ENCODE data around the gene OTULIN.

Gene OTULIN

GRCh38 chr5:14664270-14665100 lies at the start of gene OTULIN:
OTULIN (plus strand) TSS chr5:14664718; CDS start chr5:14664826, 108 bp downstream.
- no peak for TF ChIP-seq CTCF (IDR thresholded peaks at IDR 0.05; ENCODE audit: insufficient read depth, missing control alignments)

DNA sequence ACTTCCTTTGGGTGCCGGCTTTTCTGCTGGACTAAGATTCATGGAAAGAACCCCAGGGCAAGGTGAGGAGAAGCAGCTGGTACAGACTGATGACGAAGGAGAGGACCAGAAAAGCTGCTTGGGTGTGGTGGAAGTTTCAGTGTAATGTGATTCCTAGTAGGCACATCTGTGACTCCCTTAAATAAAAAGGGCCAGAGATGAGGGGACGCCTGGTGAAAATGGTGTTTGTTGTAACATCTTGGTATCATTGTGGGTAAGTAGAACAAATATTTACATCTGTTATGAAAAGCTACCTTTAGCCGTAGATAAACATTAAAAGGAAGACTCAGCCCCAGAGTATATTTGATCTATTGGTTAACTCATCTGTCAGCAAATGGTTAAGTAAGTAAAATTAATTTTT lies 49.2 kb upstream of the OTULIN start:
- no peak for TF ChIP-seq CTCF (IDR thresholded peaks at IDR 0.05; ENCODE audit: insufficient read depth, missing control alignments)
- no peak for FAIRE-seq
- DNase-seq (ENCODE audit: insufficient read length, low spot score) = no peak

More at GRCh38 chr5:14664270-14665100, at the start of gene OTULIN:
- FAIRE-seq (no peak), DNase-seq (ENCODE audit: insufficient read length, low spot score) (peak; percentile 81)

DNA sequence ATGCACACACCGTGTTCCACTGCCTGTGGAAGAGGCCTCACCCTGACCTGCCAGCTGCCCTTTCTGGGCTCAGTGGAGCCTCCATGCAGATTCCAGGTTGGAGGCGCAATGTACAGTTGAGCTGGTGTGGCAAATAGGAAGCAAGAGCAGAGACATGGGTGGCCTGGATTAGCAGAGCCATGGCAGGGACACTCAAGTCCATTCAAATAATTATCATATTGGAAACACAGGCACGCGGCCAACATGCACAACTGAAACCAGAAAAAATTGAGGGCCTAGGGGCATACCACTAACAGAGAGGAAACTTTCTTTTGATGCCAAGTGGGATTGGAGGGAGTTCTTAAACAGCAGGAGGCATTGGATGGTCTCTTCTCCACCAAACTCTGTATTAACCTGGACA lies 47.1 kb upstream of the OTULIN start:
- FAIRE-seq (no peak), DNase-seq (ENCODE audit: insufficient read length, low spot score) (no peak)
- TF ChIP-seq CTCF (IDR thresholded peaks at IDR 0.05; ENCODE audit: insufficient read depth, missing control alignments) = no peak

DNA sequence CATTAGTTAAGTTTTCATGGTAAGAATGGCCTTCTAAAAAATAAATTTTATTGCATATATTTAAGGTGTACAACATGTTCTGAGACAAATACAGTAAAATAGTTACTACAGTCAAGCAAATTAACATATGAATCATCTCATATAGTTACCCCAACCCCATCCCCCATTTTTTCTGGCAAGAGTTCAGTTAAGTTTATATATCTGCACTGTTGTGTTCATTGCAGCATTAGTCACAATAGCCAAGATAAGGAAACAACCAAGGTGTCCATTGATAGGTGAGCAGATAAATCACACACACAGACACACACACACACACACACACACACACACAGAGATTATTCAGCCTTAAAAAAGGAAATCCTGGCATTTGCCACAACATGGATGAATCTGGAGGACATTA lies 37.2 kb upstream of the OTULIN start:
- no peak for TF ChIP-seq CTCF (IDR thresholded peaks at IDR 0.05; ENCODE audit: insufficient read depth, missing control alignments)
- FAIRE-seq = no peak
- no peak for DNase-seq (ENCODE audit: insufficient read length, low spot score)

DNA sequence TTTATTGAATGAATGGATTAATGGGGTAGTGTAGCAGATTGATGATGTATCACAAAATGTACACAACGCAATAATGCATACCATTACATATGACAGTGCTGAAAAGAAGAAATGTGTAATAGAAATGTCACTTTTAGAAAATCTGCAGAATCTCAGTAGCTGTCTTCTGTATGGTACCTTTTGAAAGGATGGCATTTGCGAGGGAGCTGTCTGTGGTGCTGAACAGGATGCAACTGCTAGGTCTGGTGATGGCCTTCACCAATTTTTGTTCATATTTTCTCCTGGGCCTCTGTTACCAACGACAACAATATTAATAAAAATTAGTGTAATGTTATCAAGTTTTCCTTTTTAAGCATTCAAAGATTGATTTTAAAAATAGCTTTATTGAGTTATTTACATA lies 36.2 kb upstream of the OTULIN start:
- TF ChIP-seq CTCF (IDR thresholded peaks at IDR 0.05; ENCODE audit: insufficient read depth, missing control alignments) = no peak
- no peak for FAIRE-seq
- no peak for DNase-seq (ENCODE audit: insufficient read length, low spot score)

DNA sequence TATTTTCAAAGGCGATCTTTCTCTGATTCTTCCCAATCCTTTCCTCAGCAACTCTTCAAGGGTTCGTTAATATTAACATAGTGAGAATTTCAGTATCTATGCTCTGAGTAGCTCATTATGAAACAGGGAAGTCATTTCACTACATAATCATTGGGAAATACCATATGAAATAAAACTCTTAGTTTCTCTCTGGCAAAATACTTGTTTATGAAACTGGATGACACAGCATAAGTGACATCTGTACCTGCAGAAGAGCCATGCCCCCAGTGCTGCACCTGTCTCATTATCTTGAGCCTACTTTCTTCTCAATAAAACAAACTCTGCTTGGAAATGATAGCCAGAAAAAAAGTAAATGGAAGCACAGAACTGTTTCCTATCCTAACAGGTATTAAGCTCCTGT lies 33.8 kb upstream of the OTULIN start:
- DNase-seq (ENCODE audit: insufficient read length, low spot score) (no peak), FAIRE-seq (no peak)
- no peak for TF ChIP-seq CTCF (IDR thresholded peaks at IDR 0.05; ENCODE audit: insufficient read depth, missing control alignments)

DNA sequence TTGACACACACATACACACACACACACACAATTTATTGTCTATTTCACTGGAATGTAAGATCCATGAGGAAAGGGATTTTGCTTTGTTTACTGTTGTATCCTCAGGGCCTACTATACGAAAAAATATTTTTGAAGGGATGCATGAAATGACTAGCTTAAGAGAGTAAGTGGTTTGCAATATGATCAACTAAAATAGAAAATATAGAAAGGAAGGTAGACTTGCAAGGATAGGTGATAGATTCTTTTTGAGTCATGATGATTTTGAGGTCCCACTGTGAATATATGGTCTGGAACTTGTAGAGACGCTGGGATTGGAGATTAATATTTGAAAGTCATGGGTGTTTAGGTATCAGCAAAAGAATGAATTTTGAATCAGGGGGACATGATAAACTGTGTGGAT lies 28.9 kb upstream of the OTULIN start:
- no peak for TF ChIP-seq CTCF (IDR thresholded peaks at IDR 0.05; ENCODE audit: insufficient read depth, missing control alignments)
- DNase-seq (ENCODE audit: insufficient read length, low spot score) = no peak
- no peak for FAIRE-seq

Measured in D721Med (cell line).